ENCODE data around the gene TBX2. TPM values are rescaled to one million over a fixed set of nuclear protein-coding genes. Genes with fewer than 3 reads are reported as not detected.

The TBX2 gene
- total and polyA plus RNA-seq, 2 of the 13 experiments (the other 11 are each of a cell fraction or from before 2014, with no cell fraction given) = 2.8 to 15.3 TPM

- no peak for TF ChIP-seq ZNF503 (CRISPR knock-in tag; IDR thresholded peaks at IDR 0.05)
- peak; percentile 9; the same call in 1 of the 2 replicates for TF ChIP-seq KDM1A (CRISPR knock-in tag; IDR thresholded peaks at IDR 0.05)
- peak; percentile 18 for TF ChIP-seq ZGPAT (CRISPR knock-in tag; IDR thresholded peaks at IDR 0.05)
- TF ChIP-seq IRF1 (CRISPR knock-in tag; IDR thresholded peaks at IDR 0.05; ENCODE audit: low read depth) = 0 out of 2 replicates have a peak, but pooled peaks have one; percentile 4
- TF ChIP-seq MXD1 (CRISPR knock-in tag; IDR thresholded peaks at IDR 0.05) = peak; percentile 71
- TF ChIP-seq ZNF639 (CRISPR knock-in tag; conservative IDR thresholded peaks at IDR 0.05) = 0 out of 2 replicates have a peak, but pooled peaks have one; percentile 1
- TF ChIP-seq STAT6 (CRISPR knock-in tag; IDR thresholded peaks at IDR 0.05; ENCODE audit: borderline replicate concordance) = no peak
- 0 out of 2 replicates have a peak, but pooled peaks have one; percentile 24 for TF ChIP-seq RNF219 (CRISPR knock-in tag; IDR thresholded peaks at IDR 0.05)
- no peak; the same call in 1 of the 2 replicates for TF ChIP-seq ARNT2 (CRISPR knock-in tag; IDR thresholded peaks at IDR 0.05; ENCODE audit: low read depth)
- no peak for TF ChIP-seq FIP1L1 (IDR thresholded peaks at IDR 0.05; ENCODE audit: borderline replicate concordance, insufficient read depth, low read depth, low read length)
These were observed 13.4 kb downstream of the TBX2 start (continued) for GRCh38 chr17:61412860-61413660.
